ENCODE measurements around the gene ARHGAP25. TPM values are rescaled to one million over a fixed set of nuclear protein-coding genes. Genes with fewer than 3 reads are reported as not detected.
A peak's percentile ranks its signal among the peaks of the same experiment; 100 is the strongest.

Gene ARHGAP25
- total RNA-seq, 4 donors from 2014 or later, result 2.2 to 11.6 (median 7.2) TPM

DNA sequence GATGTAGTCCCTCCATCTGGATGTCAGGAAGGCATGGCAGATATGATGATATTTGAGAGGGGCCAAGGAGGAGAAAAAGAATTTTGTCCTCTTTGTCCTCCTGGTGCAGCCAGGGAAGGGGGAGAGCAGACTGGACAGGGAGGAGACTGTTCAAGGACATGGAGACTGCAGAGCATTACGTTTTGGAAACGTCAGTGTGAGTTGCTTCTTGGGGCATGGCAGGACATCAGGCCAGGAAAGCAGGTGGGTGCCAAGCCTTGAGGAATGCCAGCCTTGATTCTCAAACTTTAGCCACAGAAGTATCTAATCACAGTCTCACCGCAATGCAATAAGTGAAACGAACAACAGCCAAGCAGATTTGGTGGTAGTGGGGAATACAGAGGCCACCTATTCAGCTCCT is 70.4 kb downstream of the ARHGAP25 start:
- Histone ChIP-seq H3K27me3 (no peaks in the 10 kb centered on the region), H3K4me1 (peaks cover 0 to 5% (median 0%) of the 10 kb centered on the region in 4 donors), H3K36me3 (no peaks in the 10 kb centered on the region), H3K4me3 (no peak overlapping the region), H3K27ac (no peak overlapping the region), H3K9me3 (no peaks in the 10 kb centered on the region)
- DNase-seq, result no peak
- TF ChIP-seq POLR2A (IDR thresholded peaks at IDR 0.05), result no peak
- TF ChIP-seq EP300 (IDR thresholded peaks at IDR 0.05; ENCODE audit: low read depth), result no peak
- TF ChIP-seq POLR2AphosphoS5 (IDR thresholded peaks at IDR 0.05), result no peak
- TF ChIP-seq, protein P1, sequence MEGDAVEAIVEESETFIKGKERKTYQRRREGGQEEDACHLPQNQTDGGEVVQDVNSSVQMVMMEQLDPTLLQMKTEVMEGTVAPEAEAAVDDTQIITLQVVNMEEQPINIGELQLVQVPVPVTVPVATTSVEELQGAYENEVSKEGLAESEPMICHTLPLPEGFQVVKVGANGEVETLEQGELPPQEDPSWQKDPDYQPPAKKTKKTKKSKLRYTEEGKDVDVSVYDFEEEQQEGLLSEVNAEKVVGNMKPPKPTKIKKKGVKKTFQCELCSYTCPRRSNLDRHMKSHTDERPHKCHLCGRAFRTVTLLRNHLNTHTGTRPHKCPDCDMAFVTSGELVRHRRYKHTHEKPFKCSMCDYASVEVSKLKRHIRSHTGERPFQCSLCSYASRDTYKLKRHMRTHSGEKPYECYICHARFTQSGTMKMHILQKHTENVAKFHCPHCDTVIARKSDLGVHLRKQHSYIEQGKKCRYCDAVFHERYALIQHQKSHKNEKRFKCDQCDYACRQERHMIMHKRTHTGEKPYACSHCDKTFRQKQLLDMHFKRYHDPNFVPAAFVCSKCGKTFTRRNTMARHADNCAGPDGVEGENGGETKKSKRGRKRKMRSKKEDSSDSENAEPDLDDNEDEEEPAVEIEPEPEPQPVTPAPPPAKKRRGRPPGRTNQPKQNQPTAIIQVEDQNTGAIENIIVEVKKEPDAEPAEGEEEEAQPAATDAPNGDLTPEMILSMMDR (IDR thresholded peaks at IDR 0.05), result no peak
- in situ Hi-C loops (cut with MboI; ENCODE audit: low pct_ligation_motif_present in 1 of 4, low pct_unique_long_range_greater_than_20kb in 1 of 4, low sequenced_read_pairs in 3 of 4) (no loop called here), intact Hi-C loops (cut with DNase I; ENCODE audit: low total_unique reads) (no loop called here)
- 80 to 95% methylated on average over 1 to 4 of the region's 4 CpGs for WGBS, 2 donors (ENCODE audit: low coverage in 1 of 2)

DNA sequence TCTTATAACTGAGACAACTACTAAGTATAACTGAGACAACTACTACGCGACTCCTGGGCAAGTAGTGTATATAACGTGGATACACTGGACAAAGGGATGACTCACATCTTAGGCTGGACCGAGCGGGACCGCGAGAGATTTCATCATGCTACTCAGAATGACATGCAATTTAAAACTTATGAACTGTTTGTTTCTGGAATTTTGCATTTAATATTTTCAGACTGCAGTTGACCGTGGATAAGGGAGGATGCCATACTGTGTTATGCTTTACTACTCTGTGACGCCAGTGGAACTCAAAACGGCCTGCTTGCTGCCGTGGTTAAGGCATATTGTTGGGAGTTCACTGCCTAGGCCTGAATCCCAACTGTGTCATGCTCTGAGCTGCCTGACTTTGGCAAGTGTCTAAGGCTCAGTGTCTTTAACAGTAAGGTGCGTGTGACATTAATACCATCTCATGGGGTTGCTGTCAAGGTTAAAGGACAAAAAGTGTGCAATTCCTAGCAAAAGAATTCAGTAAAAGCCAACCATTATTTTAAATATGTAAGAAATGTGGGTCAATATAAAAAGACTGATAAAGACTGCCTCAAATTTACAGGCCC is 72.0 kb downstream of the ARHGAP25 start:
- peaks cover 0 to 7% (median 2%) of the 10 kb centered on the region in 4 donors for H3K4me1 ChIP-seq
- H3K36me3 ChIP-seq, result no peaks in the 10 kb centered on the region
- intact Hi-C loops (cut with DNase I; ENCODE audit: low total_unique reads) (no loop called here), in situ Hi-C loops (cut with MboI; ENCODE audit: low pct_ligation_motif_present in 1 of 4, low pct_unique_long_range_greater_than_20kb in 1 of 4, low sequenced_read_pairs in 3 of 4) (no loop called here)
- H3K27me3 ChIP-seq, result no peaks in the 10 kb centered on the region
- H3K9me3 ChIP-seq, result no peaks in the 10 kb centered on the region
- DNase-seq, result no peak
- no peak overlapping the region for H3K27ac ChIP-seq
- no peak overlapping the region for H3K4me3 ChIP-seq
- TF ChIP-seq EP300 (IDR thresholded peaks at IDR 0.05; ENCODE audit: low read depth) (no peak), POLR2AphosphoS5 (IDR thresholded peaks at IDR 0.05) (no peak), POLR2A (IDR thresholded peaks at IDR 0.05) (no peak)
- TF ChIP-seq, protein P1 (IDR thresholded peaks at IDR 0.05), result no peak
- WGBS, 2 donors (ENCODE audit: low coverage in 1 of 2), result 75 to 90% methylated on average over 9 to 12 of the region's 12 CpGs

DNA sequence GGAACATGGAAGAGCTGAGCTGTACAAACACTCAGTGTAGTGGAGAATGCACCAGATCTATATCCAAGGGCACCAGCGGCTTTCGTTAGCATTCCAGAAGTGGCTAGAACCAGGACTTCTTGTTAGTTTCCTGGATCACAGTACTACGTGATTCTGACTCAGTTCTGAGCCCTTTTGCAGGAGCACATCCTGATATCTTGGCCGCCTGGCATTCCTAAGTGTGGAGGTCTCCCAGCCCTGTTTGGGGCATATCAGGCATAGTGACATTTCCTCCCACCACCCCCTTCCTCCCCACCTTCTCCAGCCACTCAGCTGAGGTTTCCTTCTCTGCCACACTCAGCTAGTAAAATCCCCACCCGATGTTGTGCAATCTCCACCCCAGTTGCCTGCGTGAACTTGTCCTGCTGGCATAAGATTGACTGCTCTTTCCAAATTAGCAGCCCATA is 73.2 kb downstream of the ARHGAP25 start:
- Histone ChIP-seq H3K27ac (no peak overlapping the region), H3K4me1 (peaks cover 0 to 10% (median 2%) of the 10 kb centered on the region in 4 donors), H3K4me3 (no peak overlapping the region), H3K27me3 (no peaks in the 10 kb centered on the region), H3K9me3 (no peaks in the 10 kb centered on the region), H3K36me3 (no peaks in the 10 kb centered on the region)
- peak; percentile 30 for DNase-seq
- TF ChIP-seq POLR2AphosphoS5 (IDR thresholded peaks at IDR 0.05), result no peak
- TF ChIP-seq, protein P1 (IDR thresholded peaks at IDR 0.05), result no peak
- no peak for TF ChIP-seq EP300 (IDR thresholded peaks at IDR 0.05; ENCODE audit: low read depth)
- no peak for TF ChIP-seq POLR2A (IDR thresholded peaks at IDR 0.05)
- intact Hi-C loops (cut with DNase I; ENCODE audit: low total_unique reads), result no loop called here
- 60 to 81% methylated on average over 4 to 6 of the region's 6 CpGs for WGBS, 2 donors (ENCODE audit: low coverage in 1 of 2)
- in situ Hi-C loops (cut with MboI; ENCODE audit: low pct_ligation_motif_present in 1 of 4, low pct_unique_long_range_greater_than_20kb in 1 of 4, low sequenced_read_pairs in 3 of 4), result no loop called here

DNA sequence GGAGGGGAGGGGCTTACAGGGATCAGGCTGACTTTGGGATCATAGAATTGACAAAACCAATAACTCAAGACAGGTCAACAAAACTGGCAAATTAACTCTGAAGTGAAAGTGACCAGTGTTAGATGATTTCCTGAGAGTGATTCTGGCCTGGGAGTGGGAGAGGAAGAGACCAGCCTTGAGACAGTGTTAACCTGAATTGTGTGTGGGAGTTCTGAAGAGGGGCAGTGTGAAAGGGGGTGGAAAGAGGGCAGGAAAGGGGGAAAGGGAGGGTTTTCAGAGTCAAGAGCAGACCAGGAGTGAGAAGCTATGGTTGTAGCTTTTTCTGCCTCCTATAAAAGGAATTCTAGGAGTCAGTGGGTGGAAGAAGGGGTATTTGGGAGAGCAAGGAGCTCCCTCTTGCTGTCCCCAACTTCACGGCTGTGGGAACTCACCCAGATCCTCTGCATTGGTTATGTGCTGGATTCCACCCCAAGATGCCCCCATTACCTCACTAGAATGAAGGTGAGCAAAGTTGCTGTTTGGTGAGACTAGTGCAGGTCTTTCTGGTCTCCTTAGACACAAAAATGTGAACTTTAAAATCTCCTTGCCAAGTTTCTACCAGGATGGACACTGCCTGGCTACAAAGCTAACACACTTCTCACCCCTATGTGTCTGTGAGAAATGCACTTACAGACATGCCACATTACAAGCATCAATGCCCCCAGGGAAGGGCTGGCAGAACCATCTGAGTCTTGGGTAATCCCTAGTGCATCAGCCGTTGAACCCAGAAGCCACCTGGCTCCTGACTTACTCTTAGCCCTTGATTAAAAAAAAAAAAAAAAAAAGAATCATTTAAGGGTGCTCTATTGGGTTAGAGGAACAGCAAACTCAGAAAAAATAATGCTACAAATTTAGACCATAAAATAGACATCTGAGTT is 75.0 kb downstream of the ARHGAP25 start:
- H3K27ac ChIP-seq, result no peak overlapping the region
- intact Hi-C loops (cut with DNase I; ENCODE audit: low total_unique reads), result no loop called here
- 81% methylated on average over 2 of the region's 2 CpGs; no CpG with 5 or more reads in 1 of the 2 donors for WGBS, 2 donors (ENCODE audit: low coverage in 1 of 2)

More for the DNA sequence above, 75.0 kb downstream of the ARHGAP25 start:
- Histone ChIP-seq H3K4me3 (no peak overlapping the region), H3K27me3 (no peaks in the 10 kb centered on the region), H3K4me1 (peaks cover 0 to 10% (median 2%) of the 10 kb centered on the region in 4 donors), H3K9me3 (no peaks in the 10 kb centered on the region), H3K36me3 (no peaks in the 10 kb centered on the region)
- TF ChIP-seq, protein P1 (IDR thresholded peaks at IDR 0.05), result no peak
- TF ChIP-seq POLR2A (IDR thresholded peaks at IDR 0.05) (no peak), EP300 (IDR thresholded peaks at IDR 0.05; ENCODE audit: low read depth) (no peak), POLR2AphosphoS5 (IDR thresholded peaks at IDR 0.05) (no peak)
- no peak for DNase-seq
- in situ Hi-C loops (cut with MboI; ENCODE audit: low pct_ligation_motif_present in 1 of 4, low pct_unique_long_range_greater_than_20kb in 1 of 4, low sequenced_read_pairs in 3 of 4), result no loop called here
